K562 (cell line): ENCODE data around the gene ZCCHC8. TPM values are rescaled to one million over a fixed set of nuclear protein-coding genes. Genes with fewer than 3 reads are reported as not detected.

Experiments used
- EHMT2 ChIP-seq: fragments of 450-650 bp; IDR thresholded peaks from 2 replicates; pipeline ENCODE4 v1.6.1; 2018; ENCODE audit warnings: antibody characterized with exemption
- HNRNPLL ChIP-seq: fragments of 200-400 bp; formaldehyde crosslinking; IDR thresholded peaks from 2 replicates; pipeline ENCODE4 v1.6.1; 2017; ENCODE audit warnings: low read length, low read depth, mild to moderate bottlenecking; ENCODE audit not compliant: poor library complexity, severe bottlenecking
- SMAD4 ChIP-seq: fragments of 250-450 bp; sonication (Bioruptor Pico); conservative IDR thresholded peaks from 2 replicates; pipeline ENCODE4 v1.8.0; 2021; ENCODE audit warnings: inconsistent platforms, mild to moderate bottlenecking, moderate library complexity
- TAL1 ChIP-seq: fragments of 450-650 bp; IDR thresholded peaks from 2 replicates; pipeline ENCODE4 v1.6.1; 2016; ENCODE audit warnings: mild to moderate bottlenecking
- TOE1 ChIP-seq, 2 experiments: fragments of 450-650 bp in 1 of 2; sonication (generic) in 1 of 2; formaldehyde crosslinking in 1 of 2; IDR thresholded peaks; 2 replicates each; pipeline versions ENCODE4 v1.7.1 to v1.8.0; 2016 to 2022; ENCODE audit warnings: borderline replicate concordance in 2 of 2, mild to moderate bottlenecking in 2 of 2, antibody characterized with exemption in 1 of 2, inconsistent platforms in 1 of 2, low read depth in 1 of 2, missing genetic modification reagents in 1 of 2, moderate library complexity in 1 of 2
- ZNF407 ChIP-seq: fragments of 450-650 bp; IDR thresholded peaks from 2 replicates; pipeline ENCODE4 v1.6.1; 2016; ENCODE audit warnings: low read depth
- polyA plus RNA-seq, 8 experiments: library from polyadenylated mRNA; depleted of rRNA in 4 of 8; stranded (reverse) in 5 of 8; unstranded in 3 of 8; fragments of >200 nt; fragmentation: Nextera tagmentation in 2 of 8; fragmentation: Illumina TruSeq in 1 of 8; extraction: Ambion mirVana in 2 of 8; extraction: Trizol in 1 of 8; gene quantifications; 2 replicates each; pipeline versions ENCODE4 v1.2.1 to v1.2.3, GENCODE V29; 2011 to 2014; ENCODE audit warnings: inconsistent platforms in 1 of 8, missing spikeins in 1 of 8
- total RNA-seq, 7 experiments: library from RNA; depleted of rRNA in 6 of 7; stranded (reverse); fragments of >200 nt in 6 of 7; fragmentation: Illumina TruSeq in 2 of 7; extraction: Trizol in 2 of 7; gene quantifications; 2 replicates each; pipeline versions ENCODE4 v1.2.1 to v1.2.3, GENCODE V29; 2011 to 2021; ENCODE audit warnings: low replicate concordance in 1 of 7
- TF ChIP-seq, protein P1 (sequence below): fragments of 450-650 bp; IDR thresholded peaks from 2 replicates; pipeline ENCODE4 v1.6.1; 2016; ENCODE audit warnings: mild to moderate bottlenecking, moderate library complexity

Gene ZCCHC8
- total and polyA plus RNA-seq, 9 of the 15 experiments (the other 6 are each of a cell fraction or from before 2014, with no cell fraction given) = 14.8 to 50.9 (median 34.1) TPM

GRCh38 chr12:122517877-122518276 is 17.1 kb upstream of the ZCCHC8 start (continued):
- TF ChIP-seq TAL1 (peak; percentile 32), ZNF407 (no peak), TOE1 (IDR thresholded peaks at IDR 0.05; ENCODE audit: borderline replicate concordance) (no peak), TOE1 (CRISPR knock-in tag; IDR thresholded peaks at IDR 0.05; ENCODE audit: borderline replicate concordance, low read depth) (no peak), SMAD4 (CRISPR knock-in tag) (peak; percentile 40; the same call in 1 of the 2 replicates), EHMT2 (no peak), HNRNPLL (no peak)
- TF ChIP-seq, protein P1, sequence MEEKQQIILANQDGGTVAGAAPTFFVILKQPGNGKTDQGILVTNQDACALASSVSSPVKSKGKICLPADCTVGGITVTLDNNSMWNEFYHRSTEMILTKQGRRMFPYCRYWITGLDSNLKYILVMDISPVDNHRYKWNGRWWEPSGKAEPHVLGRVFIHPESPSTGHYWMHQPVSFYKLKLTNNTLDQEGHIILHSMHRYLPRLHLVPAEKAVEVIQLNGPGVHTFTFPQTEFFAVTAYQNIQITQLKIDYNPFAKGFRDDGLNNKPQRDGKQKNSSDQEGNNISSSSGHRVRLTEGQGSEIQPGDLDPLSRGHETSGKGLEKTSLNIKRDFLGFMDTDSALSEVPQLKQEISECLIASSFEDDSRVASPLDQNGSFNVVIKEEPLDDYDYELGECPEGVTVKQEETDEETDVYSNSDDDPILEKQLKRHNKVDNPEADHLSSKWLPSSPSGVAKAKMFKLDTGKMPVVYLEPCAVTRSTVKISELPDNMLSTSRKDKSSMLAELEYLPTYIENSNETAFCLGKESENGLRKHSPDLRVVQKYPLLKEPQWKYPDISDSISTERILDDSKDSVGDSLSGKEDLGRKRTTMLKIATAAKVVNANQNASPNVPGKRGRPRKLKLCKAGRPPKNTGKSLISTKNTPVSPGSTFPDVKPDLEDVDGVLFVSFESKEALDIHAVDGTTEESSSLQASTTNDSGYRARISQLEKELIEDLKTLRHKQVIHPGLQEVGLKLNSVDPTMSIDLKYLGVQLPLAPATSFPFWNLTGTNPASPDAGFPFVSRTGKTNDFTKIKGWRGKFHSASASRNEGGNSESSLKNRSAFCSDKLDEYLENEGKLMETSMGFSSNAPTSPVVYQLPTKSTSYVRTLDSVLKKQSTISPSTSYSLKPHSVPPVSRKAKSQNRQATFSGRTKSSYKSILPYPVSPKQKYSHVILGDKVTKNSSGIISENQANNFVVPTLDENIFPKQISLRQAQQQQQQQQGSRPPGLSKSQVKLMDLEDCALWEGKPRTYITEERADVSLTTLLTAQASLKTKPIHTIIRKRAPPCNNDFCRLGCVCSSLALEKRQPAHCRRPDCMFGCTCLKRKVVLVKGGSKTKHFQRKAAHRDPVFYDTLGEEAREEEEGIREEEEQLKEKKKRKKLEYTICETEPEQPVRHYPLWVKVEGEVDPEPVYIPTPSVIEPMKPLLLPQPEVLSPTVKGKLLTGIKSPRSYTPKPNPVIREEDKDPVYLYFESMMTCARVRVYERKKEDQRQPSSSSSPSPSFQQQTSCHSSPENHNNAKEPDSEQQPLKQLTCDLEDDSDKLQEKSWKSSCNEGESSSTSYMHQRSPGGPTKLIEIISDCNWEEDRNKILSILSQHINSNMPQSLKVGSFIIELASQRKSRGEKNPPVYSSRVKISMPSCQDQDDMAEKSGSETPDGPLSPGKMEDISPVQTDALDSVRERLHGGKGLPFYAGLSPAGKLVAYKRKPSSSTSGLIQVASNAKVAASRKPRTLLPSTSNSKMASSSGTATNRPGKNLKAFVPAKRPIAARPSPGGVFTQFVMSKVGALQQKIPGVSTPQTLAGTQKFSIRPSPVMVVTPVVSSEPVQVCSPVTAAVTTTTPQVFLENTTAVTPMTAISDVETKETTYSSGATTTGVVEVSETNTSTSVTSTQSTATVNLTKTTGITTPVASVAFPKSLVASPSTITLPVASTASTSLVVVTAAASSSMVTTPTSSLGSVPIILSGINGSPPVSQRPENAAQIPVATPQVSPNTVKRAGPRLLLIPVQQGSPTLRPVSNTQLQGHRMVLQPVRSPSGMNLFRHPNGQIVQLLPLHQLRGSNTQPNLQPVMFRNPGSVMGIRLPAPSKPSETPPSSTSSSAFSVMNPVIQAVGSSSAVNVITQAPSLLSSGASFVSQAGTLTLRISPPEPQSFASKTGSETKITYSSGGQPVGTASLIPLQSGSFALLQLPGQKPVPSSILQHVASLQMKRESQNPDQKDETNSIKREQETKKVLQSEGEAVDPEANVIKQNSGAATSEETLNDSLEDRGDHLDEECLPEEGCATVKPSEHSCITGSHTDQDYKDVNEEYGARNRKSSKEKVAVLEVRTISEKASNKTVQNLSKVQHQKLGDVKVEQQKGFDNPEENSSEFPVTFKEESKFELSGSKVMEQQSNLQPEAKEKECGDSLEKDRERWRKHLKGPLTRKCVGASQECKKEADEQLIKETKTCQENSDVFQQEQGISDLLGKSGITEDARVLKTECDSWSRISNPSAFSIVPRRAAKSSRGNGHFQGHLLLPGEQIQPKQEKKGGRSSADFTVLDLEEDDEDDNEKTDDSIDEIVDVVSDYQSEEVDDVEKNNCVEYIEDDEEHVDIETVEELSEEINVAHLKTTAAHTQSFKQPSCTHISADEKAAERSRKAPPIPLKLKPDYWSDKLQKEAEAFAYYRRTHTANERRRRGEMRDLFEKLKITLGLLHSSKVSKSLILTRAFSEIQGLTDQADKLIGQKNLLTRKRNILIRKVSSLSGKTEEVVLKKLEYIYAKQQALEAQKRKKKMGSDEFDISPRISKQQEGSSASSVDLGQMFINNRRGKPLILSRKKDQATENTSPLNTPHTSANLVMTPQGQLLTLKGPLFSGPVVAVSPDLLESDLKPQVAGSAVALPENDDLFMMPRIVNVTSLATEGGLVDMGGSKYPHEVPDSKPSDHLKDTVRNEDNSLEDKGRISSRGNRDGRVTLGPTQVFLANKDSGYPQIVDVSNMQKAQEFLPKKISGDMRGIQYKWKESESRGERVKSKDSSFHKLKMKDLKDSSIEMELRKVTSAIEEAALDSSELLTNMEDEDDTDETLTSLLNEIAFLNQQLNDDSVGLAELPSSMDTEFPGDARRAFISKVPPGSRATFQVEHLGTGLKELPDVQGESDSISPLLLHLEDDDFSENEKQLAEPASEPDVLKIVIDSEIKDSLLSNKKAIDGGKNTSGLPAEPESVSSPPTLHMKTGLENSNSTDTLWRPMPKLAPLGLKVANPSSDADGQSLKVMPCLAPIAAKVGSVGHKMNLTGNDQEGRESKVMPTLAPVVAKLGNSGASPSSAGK = no peak
